Measurements from ENCODE around the gene DBR1. TPM values are rescaled to one million over a fixed set of nuclear protein-coding genes. Genes with fewer than 3 reads are reported as not detected.

DBR1 gene
- total and polyA plus RNA-seq, 2 experiments from 2014 or later = 12.3 to 16.9 TPM

DNA sequence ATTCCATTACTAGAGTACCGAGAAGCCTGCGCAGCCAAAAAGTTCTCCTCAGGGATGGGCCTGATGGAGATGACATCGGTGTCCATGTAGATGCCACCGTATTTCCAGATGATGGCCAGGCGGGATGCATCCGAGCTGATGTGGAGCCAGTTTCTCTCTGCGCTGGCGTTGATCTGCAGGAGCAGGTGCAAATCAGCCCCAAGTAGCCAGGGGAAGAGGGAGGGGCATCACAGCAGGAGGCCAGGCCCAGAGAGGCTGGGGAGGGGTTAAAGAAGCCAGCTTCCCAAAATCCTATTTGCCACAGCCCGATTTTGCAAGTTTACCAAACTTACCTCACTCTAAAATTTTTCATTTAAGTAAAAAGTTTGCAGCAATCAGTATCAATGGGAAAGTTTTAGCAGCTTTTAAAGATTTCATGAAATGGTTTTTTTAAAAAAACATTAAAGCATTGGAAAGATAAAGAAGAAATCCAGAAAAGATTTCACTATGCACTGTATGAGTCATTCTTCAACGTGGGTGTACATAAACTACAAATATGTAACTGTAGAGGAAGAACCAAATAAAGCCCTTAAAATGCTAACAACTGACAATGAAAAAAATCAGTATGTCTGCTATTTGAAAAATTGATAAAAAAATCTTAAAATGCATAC lies 49.9 kb downstream of the DBR1 start:
- in situ Hi-C loops (cut with MboI) = no loop called here
- H3K79me2 ChIP-seq (ENCODE audit: insufficient read depth) = no peaks in the 10 kb centered on the region
- no peaks in the 10 kb centered on the region for H3K27me3 ChIP-seq (replicated peaks; ENCODE audit: insufficient read depth)
- peak overlapping the region; percentile 96 for H3K27ac ChIP-seq
- TF ChIP-seq EZH2phosphoT487 (IDR thresholded peaks at IDR 0.05; ENCODE audit: insufficient read depth, low read depth) (no peak), EZH2 (IDR thresholded peaks at IDR 0.05; ENCODE audit: insufficient read depth, poor library complexity, severe bottlenecking) (no peak)
- H3F3A ChIP-seq (ENCODE audit: insufficient read depth) = peaks cover 26% of the 10 kb centered on the region
- peaks cover 23% of the 10 kb centered on the region for H3K4me1 ChIP-seq (ENCODE audit: insufficient read depth)
- 43 to 54% methylated on average over 10 of the region's 10 CpGs for WGBS, 2 experiments (ENCODE audit: low coverage in 1 of 2, low lambda C conversion rate in 2 of 2, missing lambda C conversion rate in 2 of 2)
- peak overlapping the region; percentile 96 for H3K4me2 ChIP-seq (ENCODE audit: unreplicated experiment)
- H3K9me2 ChIP-seq (ENCODE audit: insufficient read depth) = no peaks in the 10 kb centered on the region
- no peaks in the 10 kb centered on the region for H4K20me1 ChIP-seq (ENCODE audit: insufficient read depth)
- H2AFZ ChIP-seq = peak overlapping the region; percentile 75
- DNase-seq = peak; percentile 86
- peak overlapping the region; percentile 80 for H3K9ac ChIP-seq
- H3K4me3 ChIP-seq = peak overlapping the region; percentile 65
- no peaks in the 10 kb centered on the region for H3K36me3 ChIP-seq (ENCODE audit: low read depth)
- no peaks in the 10 kb centered on the region for H3K9me3 ChIP-seq (ENCODE audit: low read depth)

- Histone ChIP-seq H3K36me3 (ENCODE audit: low read depth) (no peaks in the 10 kb centered on the region), H3K27me3 (replicated peaks; ENCODE audit: insufficient read depth) (no peaks in the 10 kb centered on the region), H3F3A (ENCODE audit: insufficient read depth) (peaks cover 26% of the 10 kb centered on the region), H4K20me1 (ENCODE audit: insufficient read depth) (no peaks in the 10 kb centered on the region), H3K9ac (no peak overlapping the region), H3K4me2 (ENCODE audit: unreplicated experiment) (peak overlapping the region; percentile 96), H2AFZ (no peak overlapping the region), H3K4me3 (no peak overlapping the region), H3K79me2 (ENCODE audit: insufficient read depth) (no peaks in the 10 kb centered on the region), H3K4me1 (ENCODE audit: insufficient read depth) (peaks cover 23% of the 10 kb centered on the region), H3K27ac (peak overlapping the region; percentile 96), H3K9me2 (ENCODE audit: insufficient read depth) (no peaks in the 10 kb centered on the region), H3K9me3 (ENCODE audit: low read depth) (no peaks in the 10 kb centered on the region)
- in situ Hi-C loops (cut with MboI) = no loop called here
- 76 to 79% methylated on average over 6 of the region's 6 CpGs for WGBS, 2 experiments (ENCODE audit: low coverage in 1 of 2, low lambda C conversion rate in 2 of 2, missing lambda C conversion rate in 2 of 2)
- no peak for DNase-seq
- TF ChIP-seq EZH2phosphoT487 (IDR thresholded peaks at IDR 0.05; ENCODE audit: insufficient read depth, low read depth) (no peak), EZH2 (IDR thresholded peaks at IDR 0.05; ENCODE audit: insufficient read depth, poor library complexity, severe bottlenecking) (no peak)
These were observed 50.5 kb downstream of the DBR1 start for GRCh38 chr3:138124188-138124587.

DNA sequence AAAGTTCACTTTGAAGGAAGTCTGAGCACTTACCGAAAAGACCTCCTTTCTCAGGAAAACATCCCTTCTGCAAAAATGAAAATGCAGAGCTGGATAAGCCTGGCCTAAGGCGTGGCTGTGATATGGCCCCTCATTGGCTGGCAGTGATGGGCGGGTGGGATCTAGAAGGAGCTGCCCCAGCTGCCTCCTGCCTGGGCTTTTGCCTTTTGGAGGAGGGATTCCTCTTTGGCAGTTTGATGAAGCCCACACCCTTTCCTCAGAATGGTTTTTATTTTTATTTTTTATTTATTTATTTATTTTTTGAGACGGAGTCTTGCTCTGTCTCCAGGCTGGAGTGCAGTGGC lies 55.3 kb downstream of the DBR1 start:
- WGBS, 2 experiments (ENCODE audit: low coverage in 1 of 2, low lambda C conversion rate in 2 of 2, missing lambda C conversion rate in 2 of 2) = 17 to 18% methylated on average over 4 of the region's 4 CpGs
- TF ChIP-seq EZH2phosphoT487 (IDR thresholded peaks at IDR 0.05; ENCODE audit: insufficient read depth, low read depth) (no peak), EZH2 (IDR thresholded peaks at IDR 0.05; ENCODE audit: insufficient read depth, poor library complexity, severe bottlenecking) (no peak)
- H2AFZ ChIP-seq = no peak overlapping the region

GRCh38 chr3:138118612-138119422 lies 55.9 kb downstream of the DBR1 start:
- H4K20me1 ChIP-seq (ENCODE audit: insufficient read depth) = no peaks in the 10 kb centered on the region
- peaks cover 9% of the 10 kb centered on the region for H3F3A ChIP-seq (ENCODE audit: insufficient read depth)
- no peak overlapping the region for H3K27ac ChIP-seq
- TF ChIP-seq EZH2 (IDR thresholded peaks at IDR 0.05; ENCODE audit: insufficient read depth, poor library complexity, severe bottlenecking) (no peak), EZH2phosphoT487 (IDR thresholded peaks at IDR 0.05; ENCODE audit: insufficient read depth, low read depth) (no peak)
- no peaks in the 10 kb centered on the region for H3K27me3 ChIP-seq (replicated peaks; ENCODE audit: insufficient read depth)
- peaks cover 7% of the 10 kb centered on the region for H3K4me1 ChIP-seq (ENCODE audit: insufficient read depth)
- DNase-seq = peak; percentile 81
- H3K9me3 ChIP-seq (ENCODE audit: low read depth) = no peaks in the 10 kb centered on the region
- no peaks in the 10 kb centered on the region for H3K9me2 ChIP-seq (ENCODE audit: insufficient read depth)
- H3K4me3 ChIP-seq = no peak overlapping the region
- WGBS, 2 experiments (ENCODE audit: low coverage in 1 of 2, low lambda C conversion rate in 2 of 2, missing lambda C conversion rate in 2 of 2) = 26 to 30% methylated on average over 8 of the region's 8 CpGs
- peaks cover 11% of the 10 kb centered on the region for H3K79me2 ChIP-seq (ENCODE audit: insufficient read depth)
- H2AFZ ChIP-seq = no peak overlapping the region
- no peaks in the 10 kb centered on the region for H3K36me3 ChIP-seq (ENCODE audit: low read depth)
- no peak overlapping the region for H3K4me2 ChIP-seq (ENCODE audit: unreplicated experiment)
- H3K9ac ChIP-seq = no peak overlapping the region
- in situ Hi-C loops (cut with MboI) = no loop called here

More for the DNA sequence above, 55.3 kb downstream of the DBR1 start:
- H3K36me3 ChIP-seq (ENCODE audit: low read depth) = no peaks in the 10 kb centered on the region
- H3K79me2 ChIP-seq (ENCODE audit: insufficient read depth) = peaks cover 5% of the 10 kb centered on the region
- no peak overlapping the region for H3K27ac ChIP-seq
- H3K9me2 ChIP-seq (ENCODE audit: insufficient read depth) = no peaks in the 10 kb centered on the region
- H3K4me1 ChIP-seq (ENCODE audit: insufficient read depth) = peaks cover under 1% of the 10 kb centered on the region; the same call in 1 of the 2 replicates
- H3K4me3 ChIP-seq = no peak overlapping the region
- no peak overlapping the region for H3K4me2 ChIP-seq (ENCODE audit: unreplicated experiment)
- no peaks in the 10 kb centered on the region for H3K9me3 ChIP-seq (ENCODE audit: low read depth)
- H4K20me1 ChIP-seq (ENCODE audit: insufficient read depth) = no peaks in the 10 kb centered on the region
- DNase-seq = peak; percentile 22
- in situ Hi-C loops (cut with MboI) = no loop called here
- no peaks in the 10 kb centered on the region for H3K27me3 ChIP-seq (replicated peaks; ENCODE audit: insufficient read depth)
- H3F3A ChIP-seq (ENCODE audit: insufficient read depth) = peaks cover 9% of the 10 kb centered on the region
- H3K9ac ChIP-seq = no peak overlapping the region
